ENCODE measurements around the gene PIAS4. TPM values are rescaled to one million over a fixed set of nuclear protein-coding genes. Genes with fewer than 3 reads are reported as not detected.
A peak's percentile ranks its signal among the peaks of the same experiment; 100 is the strongest.

PIAS4 gene
- total and polyA plus RNA-seq, 2 of the 13 experiments (the other 11 are each of a cell fraction or from before 2014, with no cell fraction given) = 9.0 to 20.1 TPM

- TF ChIP-seq ZFP91 (CRISPR knock-in tag; IDR thresholded peaks at IDR 0.05; ENCODE audit: borderline replicate concordance) = peak; percentile 99
- TF ChIP-seq, protein P1, sequence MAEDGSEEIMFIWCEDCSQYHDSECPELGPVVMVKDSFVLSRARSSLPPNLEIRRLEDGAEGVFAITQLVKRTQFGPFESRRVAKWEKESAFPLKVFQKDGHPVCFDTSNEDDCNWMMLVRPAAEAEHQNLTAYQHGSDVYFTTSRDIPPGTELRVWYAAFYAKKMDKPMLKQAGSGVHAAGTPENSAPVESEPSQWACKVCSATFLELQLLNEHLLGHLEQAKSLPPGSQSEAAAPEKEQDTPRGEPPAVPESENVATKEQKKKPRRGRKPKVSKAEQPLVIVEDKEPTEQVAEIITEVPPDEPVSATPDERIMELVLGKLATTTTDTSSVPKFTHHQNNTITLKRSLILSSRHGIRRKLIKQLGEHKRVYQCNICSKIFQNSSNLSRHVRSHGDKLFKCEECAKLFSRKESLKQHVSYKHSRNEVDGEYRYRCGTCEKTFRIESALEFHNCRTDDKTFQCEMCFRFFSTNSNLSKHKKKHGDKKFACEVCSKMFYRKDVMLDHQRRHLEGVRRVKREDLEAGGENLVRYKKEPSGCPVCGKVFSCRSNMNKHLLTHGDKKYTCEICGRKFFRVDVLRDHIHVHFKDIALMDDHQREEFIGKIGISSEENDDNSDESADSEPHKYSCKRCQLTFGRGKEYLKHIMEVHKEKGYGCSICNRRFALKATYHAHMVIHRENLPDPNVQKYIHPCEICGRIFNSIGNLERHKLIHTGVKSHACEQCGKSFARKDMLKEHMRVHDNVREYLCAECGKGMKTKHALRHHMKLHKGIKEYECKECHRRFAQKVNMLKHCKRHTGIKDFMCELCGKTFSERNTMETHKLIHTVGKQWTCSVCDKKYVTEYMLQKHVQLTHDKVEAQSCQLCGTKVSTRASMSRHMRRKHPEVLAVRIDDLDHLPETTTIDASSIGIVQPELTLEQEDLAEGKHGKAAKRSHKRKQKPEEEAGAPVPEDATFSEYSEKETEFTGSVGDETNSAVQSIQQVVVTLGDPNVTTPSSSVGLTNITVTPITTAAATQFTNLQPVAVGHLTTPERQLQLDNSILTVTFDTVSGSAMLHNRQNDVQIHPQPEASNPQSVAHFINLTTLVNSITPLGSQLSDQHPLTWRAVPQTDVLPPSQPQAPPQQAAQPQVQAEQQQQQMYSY (CRISPR knock-in tag; IDR thresholded peaks at IDR 0.05) = no peak
- no peak for TF ChIP-seq PAWR (CRISPR knock-in tag; IDR thresholded peaks at IDR 0.05; ENCODE audit: borderline replicate concordance)
- TF ChIP-seq SALL1 (CRISPR knock-in tag; IDR thresholded peaks at IDR 0.05) = no peak
- TF ChIP-seq MATR3 (CRISPR knock-in tag; IDR thresholded peaks at IDR 0.05) = no peak
- TF ChIP-seq ZNF816 (CRISPR knock-in tag; IDR thresholded peaks at IDR 0.05; ENCODE audit: borderline replicate concordance) = 0 out of 2 replicates have a peak, but pooled peaks have one; percentile 19
- TF ChIP-seq, protein P2, sequence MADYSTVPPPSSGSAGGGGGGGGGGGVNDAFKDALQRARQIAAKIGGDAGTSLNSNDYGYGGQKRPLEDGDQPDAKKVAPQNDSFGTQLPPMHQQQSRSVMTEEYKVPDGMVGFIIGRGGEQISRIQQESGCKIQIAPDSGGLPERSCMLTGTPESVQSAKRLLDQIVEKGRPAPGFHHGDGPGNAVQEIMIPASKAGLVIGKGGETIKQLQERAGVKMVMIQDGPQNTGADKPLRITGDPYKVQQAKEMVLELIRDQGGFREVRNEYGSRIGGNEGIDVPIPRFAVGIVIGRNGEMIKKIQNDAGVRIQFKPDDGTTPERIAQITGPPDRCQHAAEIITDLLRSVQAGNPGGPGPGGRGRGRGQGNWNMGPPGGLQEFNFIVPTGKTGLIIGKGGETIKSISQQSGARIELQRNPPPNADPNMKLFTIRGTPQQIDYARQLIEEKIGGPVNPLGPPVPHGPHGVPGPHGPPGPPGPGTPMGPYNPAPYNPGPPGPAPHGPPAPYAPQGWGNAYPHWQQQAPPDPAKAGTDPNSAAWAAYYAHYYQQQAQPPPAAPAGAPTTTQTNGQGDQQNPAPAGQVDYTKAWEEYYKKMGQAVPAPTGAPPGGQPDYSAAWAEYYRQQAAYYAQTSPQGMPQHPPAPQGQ (CRISPR knock-in tag; IDR thresholded peaks at IDR 0.05; ENCODE audit: borderline replicate concordance) = 0 out of 2 replicates have a peak, but pooled peaks have one; percentile 37
- TF ChIP-seq NONO (IDR thresholded peaks at IDR 0.05) = no peak
- peak; percentile 39; the same call in 1 of the 2 replicates for TF ChIP-seq NONO (CRISPR knock-in tag; conservative IDR thresholded peaks at IDR 0.05)
- TF ChIP-seq NFE2L1 (CRISPR knock-in tag; IDR thresholded peaks at IDR 0.05; ENCODE audit: borderline replicate concordance) = no peak
- TF ChIP-seq HDAC1 (CRISPR knock-in tag; IDR thresholded peaks at IDR 0.05) = peak; percentile 18; the same call in 1 of the 2 replicates
- no peak for TF ChIP-seq ATAD3A (CRISPR knock-in tag; IDR thresholded peaks at IDR 0.05)
- peak; percentile 95 for TF ChIP-seq ADNP (CRISPR knock-in tag; IDR thresholded peaks at IDR 0.05)
- no peak for TF ChIP-seq SIN3A (IDR thresholded peaks at IDR 0.05; ENCODE audit: borderline replicate concordance, low read depth, low read length)
- peak; percentile 44 for TF ChIP-seq ZFP36 (IDR thresholded peaks at IDR 0.05; ENCODE audit: borderline replicate concordance, low read depth, low read length, partially characterized antibody)
- TF ChIP-seq MTF2 (CRISPR knock-in tag; IDR thresholded peaks at IDR 0.05; ENCODE audit: borderline replicate concordance) = no peak
- peak; percentile 64; the same call in 1 of the 2 replicates for TF ChIP-seq ZNF281 (CRISPR knock-in tag; IDR thresholded peaks at IDR 0.05; ENCODE audit: borderline replicate concordance)
- peak; percentile 18; the same call in 1 of the 2 replicates for TF ChIP-seq BORCS8-MEF2B (CRISPR knock-in tag; IDR thresholded peaks at IDR 0.05)
- peak; percentile 70 for TF ChIP-seq CBX1 (IDR thresholded peaks at IDR 0.05; ENCODE audit: low read depth)
Observed at GRCh38 chr19:4061683-4062418, 54.3 kb downstream of the PIAS4 start (continued).

All from HepG2 (cell line).